Stimulated activated CD4-positive, alpha-beta T cell treated with anti-CD3 and anti-CD28 coated beads, Interleukin-4, amount 100 ng/mL, for 1 hour (primary cell): Measurements from ENCODE around the gene CEACAM21.

Experiments
- DNase-seq: peaks from one replicate; pipeline ENCODE4 v3.0.0-alpha.2; 2020

CEACAM21 gene

DNA sequence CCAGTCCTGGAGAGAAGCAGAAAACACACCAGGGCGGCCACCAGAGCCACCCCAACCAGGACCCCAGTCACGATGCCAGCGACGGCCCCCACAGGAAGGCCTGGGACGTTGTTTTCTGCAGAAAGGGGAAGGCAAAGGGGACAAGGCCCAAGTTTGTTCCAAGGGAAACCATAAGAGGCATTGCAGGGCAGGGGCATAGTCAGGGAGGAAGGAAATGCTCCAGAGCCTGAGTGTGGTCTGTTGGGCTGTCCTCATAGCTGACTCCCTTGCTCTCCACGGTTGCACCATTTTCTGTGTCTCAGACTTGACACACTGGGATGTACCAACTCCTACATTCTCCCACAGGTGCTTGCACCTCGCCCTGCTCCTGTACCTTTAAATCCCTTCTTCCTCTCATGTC is 45.7 kb downstream of the CEACAM21 start:
- no peak for DNase-seq

GRCh38 chr19:41623360-41623759 is 47.4 kb downstream of the CEACAM21 start:
- DNase-seq = no peak

DNA sequence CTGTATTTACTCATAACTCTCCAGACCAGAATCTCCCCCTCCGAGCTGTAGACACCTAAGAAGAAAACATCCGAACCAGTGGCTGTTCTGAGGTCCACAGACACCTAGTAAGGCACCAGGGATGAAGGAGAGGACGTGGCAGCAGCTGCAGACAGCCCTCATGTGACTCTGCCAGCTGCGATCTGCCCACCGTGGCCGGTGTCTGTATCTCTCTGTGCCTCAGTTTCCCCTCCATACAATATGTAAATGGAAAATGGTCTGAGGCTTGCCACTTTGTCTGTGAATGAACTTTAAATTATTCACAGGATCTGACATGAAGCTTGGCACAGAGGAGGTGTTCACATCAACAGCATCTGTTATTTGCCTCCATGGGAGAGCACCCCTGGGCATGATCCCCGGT is 48.5 kb downstream of the CEACAM21 start:
- no peak for DNase-seq

- no peak for DNase-seq
Measured at GRCh38 chr19:41624937-41625336, 49.0 kb downstream of the CEACAM21 start.

GRCh38 chr19:41626278-41626677 is 50.3 kb downstream of the CEACAM21 start:
- no peak for DNase-seq

DNA sequence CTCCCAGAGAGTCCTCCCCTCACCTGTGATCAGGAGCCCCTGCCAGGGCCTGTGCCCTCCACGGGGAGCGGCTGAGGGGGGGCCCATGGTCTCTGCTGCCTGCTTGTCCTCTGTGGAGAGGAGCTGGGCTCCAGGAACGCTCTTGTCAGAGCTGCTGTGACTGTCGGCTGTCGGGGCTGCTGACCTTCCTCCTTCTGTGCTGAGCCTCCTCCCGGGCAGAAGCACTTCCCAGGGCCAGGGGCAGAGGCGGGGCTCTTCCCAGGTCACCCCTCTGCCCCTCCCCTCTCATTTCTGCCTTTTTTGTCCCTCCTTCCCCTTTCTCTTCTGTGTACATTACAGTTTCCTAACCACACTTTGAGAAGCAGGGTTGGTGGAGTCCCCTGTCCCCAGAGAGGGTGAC is 50.9 kb downstream of the CEACAM21 start, which contains the start of gene CEACAM4:
CEACAM4 (minus strand) TSS at position 198 of the 400 bp plus-strand sequence; CDS start at position 87, 111 bp downstream.
- no peak for DNase-seq

DNA sequence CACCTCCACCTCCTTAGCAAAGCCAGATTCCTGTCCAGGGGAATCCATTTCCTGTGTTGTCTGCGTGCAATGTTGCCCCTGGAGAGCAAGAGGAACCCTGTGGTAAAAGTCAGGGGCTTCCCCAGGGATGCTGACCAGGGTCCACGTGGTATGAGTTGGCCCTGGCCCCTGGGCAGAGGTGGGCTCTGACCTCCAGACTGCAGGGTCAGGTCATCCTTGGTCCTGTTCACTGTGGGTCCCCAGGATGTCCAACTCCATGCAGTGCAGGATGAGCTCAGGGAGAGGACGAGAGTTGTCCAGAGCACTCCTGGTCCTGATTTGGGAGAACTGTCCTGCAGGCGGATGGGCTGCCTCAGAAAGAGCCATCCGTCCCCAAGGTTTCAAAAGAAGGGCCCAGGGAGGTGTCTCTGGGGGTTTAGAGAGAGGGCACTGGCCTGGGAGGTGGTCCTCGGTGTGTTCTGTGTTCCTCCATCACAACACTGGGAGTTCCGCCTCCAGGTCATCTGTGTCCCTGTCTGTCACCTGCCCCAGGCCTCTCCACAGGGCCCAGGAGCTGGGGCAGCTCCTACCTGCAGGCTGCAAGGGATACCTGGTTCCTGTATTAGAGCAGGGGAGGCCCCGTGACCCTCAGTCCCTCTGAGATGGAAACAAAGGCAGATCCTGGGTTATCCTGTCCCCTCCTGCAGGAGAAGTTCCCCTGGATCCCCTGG is 52.2 kb downstream of the CEACAM21 start:
- no peak for DNase-seq
